GM18951 (cell line): Measurements from ENCODE around the gene TTR.

ENCODE experiments used
- POLR2A ChIP-seq: IDR thresholded peaks from 4 replicates; pipeline ENCODE4 v1.6.1; 2011; ENCODE audit warnings: mild to moderate bottlenecking; ENCODE audit not compliant: insufficient read length, insufficient read depth; ENCODE audit errors: extremely low read depth
- in situ Hi-C: fragments of 300-500 bp; cut with MboI; formaldehyde crosslinking; loops from one replicate; pipeline ENCODE4 v1.12.0; 2022; ENCODE audit warnings: low sequenced_read_pairs, mixed read lengths, inconsistent platforms; ENCODE audit not compliant: unreplicated experiment

TTR gene

DNA sequence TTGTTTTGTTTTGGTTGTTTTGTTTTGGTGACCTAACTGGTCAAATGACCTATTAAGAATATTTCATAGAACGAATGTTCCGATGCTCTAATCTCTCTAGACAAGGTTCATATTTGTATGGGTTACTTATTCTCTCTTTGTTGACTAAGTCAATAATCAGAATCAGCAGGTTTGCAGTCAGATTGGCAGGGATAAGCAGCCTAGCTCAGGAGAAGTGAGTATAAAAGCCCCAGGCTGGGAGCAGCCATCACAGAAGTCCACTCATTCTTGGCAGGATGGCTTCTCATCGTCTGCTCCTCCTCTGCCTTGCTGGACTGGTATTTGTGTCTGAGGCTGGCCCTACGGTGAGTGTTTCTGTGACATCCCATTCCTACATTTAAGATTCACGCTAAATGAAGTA lies at the start of gene TTR:
Gene TTR (plus strand): TSS at position 250 of the 400 bp plus-strand sequence. CDS start 26 bp downstream, at position 276.
- in situ Hi-C loops = no loop called here
- TF ChIP-seq POLR2A = no peak

DNA sequence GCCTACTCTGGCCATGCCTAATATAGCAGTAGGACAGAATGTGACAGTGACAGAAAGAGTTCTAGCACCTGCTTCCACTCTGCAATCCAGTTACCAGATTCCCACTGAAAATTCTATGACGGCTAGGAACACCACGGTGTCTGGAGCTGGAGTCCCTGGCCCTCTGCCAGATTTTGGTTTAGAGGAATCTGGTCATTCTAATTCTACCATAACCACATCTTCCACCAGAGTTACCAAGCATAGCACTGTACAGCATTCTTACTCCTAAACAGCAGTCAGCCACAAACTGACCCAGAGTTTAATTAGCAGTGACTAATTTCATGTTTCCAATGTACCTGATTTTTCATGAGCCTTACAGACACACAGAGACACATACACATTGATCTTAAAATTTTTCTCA lies 45.2 kb upstream of the TTR start:
- no peak for TF ChIP-seq POLR2A
- in situ Hi-C loops = no loop called here

DNA sequence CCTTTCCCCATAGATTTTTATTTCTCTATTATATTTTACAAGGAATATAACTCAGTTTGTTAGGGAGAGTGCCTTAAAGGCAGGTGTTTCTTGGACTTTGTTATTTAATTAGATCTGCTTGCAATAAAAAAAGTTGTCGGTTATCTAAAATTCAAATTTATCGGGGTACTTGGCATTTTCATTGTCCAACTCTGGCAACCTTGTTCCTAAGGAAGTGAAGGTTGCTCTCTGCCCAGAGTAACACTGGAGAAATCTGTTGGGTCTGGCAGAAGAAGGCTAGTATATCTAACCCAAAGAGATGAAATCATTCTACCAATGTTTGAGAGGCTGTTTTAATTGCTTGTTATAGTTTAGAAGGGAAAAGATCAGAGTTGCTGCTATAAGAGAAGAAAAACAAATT lies 42.8 kb upstream of the TTR start:
- in situ Hi-C loops = no loop called here
- no peak for TF ChIP-seq POLR2A

DNA sequence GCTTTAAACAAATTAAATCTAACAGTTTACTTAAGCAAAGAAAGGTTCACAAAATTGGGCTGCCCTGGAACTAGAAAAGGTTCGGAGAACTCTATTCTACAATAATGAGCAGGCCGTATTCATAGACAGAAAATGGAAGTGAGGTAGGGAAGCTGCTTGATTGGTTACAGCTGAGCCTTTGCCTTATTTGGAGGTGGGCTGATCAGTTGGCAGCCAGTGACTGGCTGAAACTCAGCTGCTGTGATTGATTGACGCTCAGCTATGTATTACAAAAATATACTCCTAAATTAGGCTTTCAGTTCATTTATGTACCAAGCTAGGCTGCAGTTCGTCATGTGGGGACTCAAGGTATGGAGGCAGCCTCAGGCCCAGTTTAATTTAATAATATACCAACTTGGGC lies 42.3 kb upstream of the TTR start:
- TF ChIP-seq POLR2A = no peak
- in situ Hi-C loops = no loop called here

DNA sequence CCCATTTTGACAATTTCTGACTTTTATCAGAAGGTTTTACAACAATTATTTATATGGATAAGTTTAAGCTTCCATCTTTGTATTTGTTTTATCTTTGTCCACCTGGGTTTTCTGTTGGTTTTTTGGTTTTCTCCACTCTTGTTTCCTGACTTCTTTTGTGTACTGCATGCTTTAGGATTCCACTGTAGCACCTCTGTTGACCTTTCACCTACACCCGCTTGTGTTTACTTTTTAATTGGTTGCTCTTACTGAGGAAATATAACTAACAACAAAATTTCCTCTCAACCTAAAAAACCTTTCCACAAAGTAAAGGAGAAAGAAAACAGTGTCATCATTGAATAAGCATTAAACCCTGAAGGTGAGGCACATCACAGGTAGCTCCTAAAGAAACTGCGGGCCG lies 39.8 kb upstream of the TTR start:
- in situ Hi-C loops = no loop called here
- TF ChIP-seq POLR2A = no peak

- in situ Hi-C loops = no loop called here
- no peak for TF ChIP-seq POLR2A
Observed at GRCh38 chr18:31553800-31554199, 37.9 kb upstream of the TTR start.

DNA sequence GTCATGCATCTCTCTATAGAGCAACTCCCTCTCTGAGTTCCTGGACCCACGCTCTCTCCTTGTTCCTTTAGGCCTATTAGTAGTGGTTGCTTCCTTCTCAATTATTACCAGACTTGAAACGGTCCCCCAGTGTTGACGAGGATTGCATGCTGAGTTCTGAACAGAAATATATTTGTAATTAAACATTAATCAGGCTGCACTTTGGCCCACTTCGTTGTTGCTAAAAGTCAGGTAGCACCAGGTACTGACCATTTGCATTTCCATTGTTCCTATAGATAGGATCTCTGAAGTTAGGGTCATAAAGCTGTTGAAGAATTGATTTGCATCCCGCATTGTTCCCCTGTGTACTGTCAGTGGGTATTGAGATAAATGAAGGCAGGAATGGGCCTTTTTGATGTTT lies 36.9 kb upstream of the TTR start:
- no peak for TF ChIP-seq POLR2A
- in situ Hi-C loops = no loop called here

- in situ Hi-C loops = no loop called here
Observed at GRCh38 chr18:31555971-31556747, 35.5 kb upstream of the TTR start.

GRCh38 chr18:31557446-31557845 lies 34.2 kb upstream of the TTR start:
- in situ Hi-C loops = no loop called here
- TF ChIP-seq POLR2A = no peak

More at GRCh38 chr18:31555971-31556747, 35.5 kb upstream of the TTR start:
- TF ChIP-seq POLR2A = no peak

DNA sequence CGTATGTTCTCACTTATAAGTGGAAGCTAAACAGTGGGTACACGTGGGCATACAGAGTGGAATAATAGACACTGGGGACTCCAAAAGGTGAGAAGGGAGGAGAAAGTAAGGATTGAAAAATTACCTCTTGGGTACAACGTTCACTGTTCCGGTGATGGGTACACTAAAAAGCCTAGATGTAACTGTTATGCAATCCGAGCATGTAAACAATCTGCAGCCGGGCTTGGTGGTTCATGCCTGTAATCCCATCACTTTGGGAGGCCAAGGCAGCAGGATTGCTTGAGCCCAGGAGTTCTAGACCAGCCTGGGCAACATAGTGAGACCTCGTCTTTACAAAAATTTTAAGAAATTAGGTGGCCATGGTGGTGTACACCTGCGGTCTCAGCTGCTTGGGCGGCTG lies 33.1 kb upstream of the TTR start:
- in situ Hi-C loops = no loop called here
- no peak for TF ChIP-seq POLR2A

GRCh38 chr18:31562726-31563125 lies 29.0 kb upstream of the TTR start:
- in situ Hi-C loops = loop anchor here (5.0 to 10.0 kb wide), 2 partner anchors 152 to 265 kb away; no protein-coding TSS in a partner anchor
- no peak for TF ChIP-seq POLR2A

- in situ Hi-C loops = loop anchor here (5.0 to 10.0 kb wide), 2 partner anchors 151 to 264 kb away; no protein-coding TSS in a partner anchor
- TF ChIP-seq POLR2A = no peak
Observed at GRCh38 chr18:31563778-31564177, 27.9 kb upstream of the TTR start.

GRCh38 chr18:31565345-31565744 lies 26.3 kb upstream of the TTR start:
- in situ Hi-C loops = loop anchor here (10.0 kb wide), 1 partner anchor 149 kb away; no protein-coding TSS in a partner anchor
- no peak for TF ChIP-seq POLR2A
